T-helper 22 cell (primary cell): ENCODE measurements around the gene ZCWPW1.
"Not testable (repeated sequence)": the region's sequence is repeated elsewhere in the genome, so short reads cannot be mapped to it uniquely, and the experiment has no call there.

ENCODE experiments used
- DNase-seq: peaks from one replicate; pipeline ENCODE4 v3.0.0-alpha.2; 2020; ENCODE audit warnings: low read depth

Gene ZCWPW1

DNA sequence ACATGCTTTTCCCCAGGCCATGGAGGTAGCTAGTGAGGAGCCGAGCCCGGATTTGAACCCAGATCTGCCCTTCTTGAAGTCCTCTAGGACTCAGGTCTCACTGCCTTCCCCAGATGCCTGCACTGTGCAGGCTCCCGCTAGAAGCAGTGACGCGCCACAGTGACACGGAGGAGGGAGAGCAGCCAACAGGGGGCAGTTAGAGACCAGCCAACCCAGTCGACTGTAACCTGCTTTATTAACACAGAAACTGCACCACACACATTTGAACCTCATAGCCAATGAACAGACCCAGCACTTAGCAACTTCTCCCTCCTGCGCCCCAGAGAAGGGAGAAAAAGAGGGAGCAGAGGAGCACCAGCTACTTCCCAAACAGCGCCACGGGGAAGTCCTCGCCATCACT lies 27.8 kb downstream of the ZCWPW1 start:
- DNase-seq = no peak

DNA sequence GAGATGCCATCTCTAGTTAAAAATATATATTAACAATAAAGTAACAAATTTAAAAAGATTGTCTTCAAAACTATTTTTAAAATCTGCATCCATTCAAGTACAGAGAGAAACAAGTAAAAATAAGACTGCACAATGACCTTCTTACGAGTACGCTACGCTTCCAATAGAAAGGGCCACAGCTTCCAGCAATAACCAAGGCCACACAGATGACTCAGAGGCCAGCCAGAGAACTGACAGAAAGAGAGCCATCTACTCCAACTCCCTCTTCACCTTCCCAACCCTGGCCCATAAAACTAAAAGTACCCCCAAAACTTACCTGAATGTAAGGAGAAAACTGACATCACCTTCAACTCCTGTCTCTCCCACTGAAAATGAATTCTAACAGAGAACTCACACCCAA lies 28.5 kb downstream of the ZCWPW1 start:
- DNase-seq = no peak

DNA sequence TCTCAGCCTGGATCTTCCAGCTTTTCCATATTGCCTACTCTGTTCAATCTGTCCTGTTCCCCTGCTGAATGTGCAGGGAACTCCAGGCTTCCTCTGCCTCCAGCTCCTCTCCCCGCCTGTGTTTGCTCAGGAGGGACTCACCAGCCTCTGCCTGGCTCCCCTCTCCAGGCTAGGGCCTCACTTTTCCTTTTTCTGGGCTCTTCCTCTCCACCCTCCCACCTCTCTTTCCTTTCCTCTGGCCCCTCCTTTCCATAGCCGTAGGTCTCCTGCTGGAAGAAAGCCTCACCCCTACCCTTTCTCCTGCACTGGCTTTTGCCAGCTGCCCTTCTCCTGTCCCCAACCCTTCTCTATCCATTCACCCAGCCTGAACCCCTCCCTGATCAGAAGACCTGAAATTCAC lies 30.3 kb downstream of the ZCWPW1 start:
- DNase-seq = no peak

DNA sequence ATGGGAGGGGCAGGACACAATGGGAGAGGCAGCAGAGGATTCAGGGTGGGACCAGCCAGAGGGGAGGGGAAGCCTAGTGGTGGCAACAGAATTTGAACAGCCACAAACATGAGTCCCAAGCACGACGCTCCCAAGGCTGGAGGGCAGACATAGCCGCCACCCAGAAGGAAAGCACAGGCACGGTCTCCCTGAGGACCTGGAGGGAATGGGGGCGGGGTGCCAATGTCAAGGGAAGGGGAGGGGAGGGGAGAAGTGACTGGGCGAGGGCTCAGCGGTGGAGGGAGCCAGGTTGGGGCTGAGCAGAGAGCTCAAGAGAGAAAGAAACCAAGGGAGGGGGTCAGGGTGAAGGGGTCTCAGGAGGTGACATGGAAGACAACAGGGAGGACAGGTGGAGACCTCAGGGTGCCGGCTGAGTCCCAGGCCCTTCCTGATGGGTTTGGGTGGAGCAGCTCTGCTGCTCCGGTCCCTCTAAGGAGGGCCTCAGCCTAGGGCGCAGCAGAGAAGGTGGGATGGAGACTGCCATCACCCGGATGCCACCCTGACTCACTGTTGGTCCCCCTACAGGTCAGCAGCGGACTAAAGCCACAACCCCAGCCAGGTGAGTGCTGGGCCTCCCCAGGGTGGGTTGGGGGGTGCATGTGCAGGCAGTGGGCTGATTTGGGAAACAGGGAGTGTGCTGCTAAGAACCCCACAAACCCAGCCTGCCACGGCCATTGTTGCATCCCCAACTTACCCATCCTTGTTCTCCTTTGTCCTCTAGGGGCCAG lies 31.0 kb downstream of the ZCWPW1 start:
- DNase-seq = no peak

DNA sequence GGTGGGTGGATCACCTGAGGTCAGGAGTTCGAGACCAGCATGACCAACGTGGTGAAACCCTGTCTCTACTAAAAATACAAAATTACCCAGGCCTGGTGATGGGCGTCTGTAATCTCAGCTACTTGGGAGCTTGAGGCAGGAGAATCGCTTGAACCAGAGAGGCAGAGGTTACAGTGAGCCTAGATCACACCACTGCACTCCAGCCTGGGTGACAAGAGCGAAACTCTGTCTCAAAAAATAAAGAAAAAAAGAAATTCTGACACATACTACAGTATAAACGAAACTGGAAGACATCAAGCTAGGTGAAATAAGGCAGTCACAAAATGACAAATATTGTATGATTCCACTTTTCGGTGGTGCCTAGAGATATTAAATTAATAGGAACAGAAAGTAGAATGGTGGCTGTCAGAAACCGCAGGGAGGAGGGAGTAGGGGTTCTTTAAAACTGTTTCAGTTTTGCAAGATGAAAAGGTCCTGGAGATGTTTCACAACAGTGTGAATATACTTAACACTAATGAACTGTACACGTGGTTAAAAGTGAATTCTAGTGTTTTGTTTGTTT lies 32.0 kb downstream of the ZCWPW1 start:
- no peak for DNase-seq

DNA sequence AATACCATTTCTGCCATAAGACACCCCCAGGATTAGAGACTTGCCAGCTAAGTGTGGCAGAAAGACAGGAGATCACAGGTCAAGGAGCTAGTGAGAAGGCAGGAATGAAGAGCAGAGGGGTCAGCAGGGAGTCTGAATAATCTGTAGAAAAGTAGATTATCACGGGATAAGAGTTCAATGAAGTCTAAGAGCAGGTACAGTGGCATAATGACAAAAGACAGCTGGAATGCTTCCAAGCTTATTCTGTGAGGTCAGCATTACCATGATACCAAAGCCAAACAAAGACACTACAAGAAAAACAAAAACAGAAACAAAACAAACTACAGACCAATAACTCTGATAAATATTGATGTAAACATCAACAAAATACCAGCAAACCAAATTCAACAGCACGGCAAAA lies 34.4 kb downstream of the ZCWPW1 start:
- no peak for DNase-seq

DNA sequence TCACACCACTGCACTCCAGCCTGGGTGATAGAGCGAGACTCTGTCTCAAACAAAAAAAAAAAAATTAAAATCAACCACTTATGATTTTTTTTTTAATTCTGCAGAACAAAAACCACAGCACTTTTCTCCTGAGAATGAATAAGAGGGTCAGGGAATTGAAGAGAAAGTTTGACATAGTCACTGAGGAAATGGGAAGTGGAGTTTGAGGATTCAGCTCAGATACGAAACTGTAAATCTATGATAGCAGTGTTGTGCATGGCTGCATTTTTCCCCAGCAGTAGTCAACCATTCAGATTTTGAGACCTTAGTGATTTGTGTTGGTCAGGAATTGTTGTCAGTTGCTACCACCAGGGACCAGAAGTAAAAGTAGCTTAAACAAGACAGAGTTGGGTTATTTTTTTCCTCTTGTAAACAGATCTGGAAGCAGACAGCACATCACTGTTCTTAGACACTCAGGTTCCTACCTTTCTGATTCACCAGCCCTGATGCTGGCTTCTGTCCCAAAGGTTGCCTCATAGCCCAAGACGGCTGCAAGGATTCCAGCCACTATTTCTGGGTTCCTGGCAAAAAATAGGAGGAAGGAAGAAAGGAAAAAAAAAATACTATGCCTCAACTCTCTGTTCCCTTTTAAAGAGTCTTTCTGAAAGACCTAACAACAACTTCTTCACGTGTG lies 35.1 kb downstream of the ZCWPW1 start:
- DNase-seq = no peak

DNA sequence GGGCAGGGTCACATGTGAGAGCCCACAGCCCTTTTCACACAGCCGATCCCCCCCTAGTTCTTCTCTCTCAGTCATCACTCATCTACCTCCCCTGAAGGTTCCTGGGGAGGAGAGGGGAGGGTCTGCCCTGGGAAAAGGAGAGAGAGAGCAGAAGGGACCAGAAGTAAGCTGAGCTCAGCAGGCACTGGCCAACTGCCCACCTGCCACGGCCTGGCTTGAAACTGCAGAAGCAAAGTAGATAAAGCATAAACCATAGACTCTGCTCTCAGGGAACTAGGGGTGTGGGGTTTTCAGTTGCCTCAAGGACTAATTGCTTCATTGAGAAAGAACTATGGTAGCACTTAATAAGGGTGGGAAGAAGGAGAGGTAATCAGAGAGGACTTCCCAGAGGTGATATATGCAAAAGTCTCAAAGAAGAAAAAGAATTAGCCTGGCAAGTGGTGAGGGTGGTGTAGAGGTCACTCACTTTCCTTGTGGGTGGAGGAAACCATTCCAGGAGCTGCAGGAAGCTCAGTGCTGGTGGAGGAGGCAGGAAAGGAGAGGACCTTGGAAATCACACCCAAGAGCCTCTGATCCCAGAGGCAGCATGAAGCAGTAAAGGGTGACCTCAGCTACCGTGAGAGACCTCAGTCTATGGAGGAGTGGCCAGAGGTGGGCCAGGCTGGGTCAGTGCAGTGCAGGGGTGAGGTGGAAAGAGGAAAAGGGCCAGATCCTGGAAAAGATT lies 38.1 kb downstream of the ZCWPW1 start:
- DNase-seq = no peak

DNA sequence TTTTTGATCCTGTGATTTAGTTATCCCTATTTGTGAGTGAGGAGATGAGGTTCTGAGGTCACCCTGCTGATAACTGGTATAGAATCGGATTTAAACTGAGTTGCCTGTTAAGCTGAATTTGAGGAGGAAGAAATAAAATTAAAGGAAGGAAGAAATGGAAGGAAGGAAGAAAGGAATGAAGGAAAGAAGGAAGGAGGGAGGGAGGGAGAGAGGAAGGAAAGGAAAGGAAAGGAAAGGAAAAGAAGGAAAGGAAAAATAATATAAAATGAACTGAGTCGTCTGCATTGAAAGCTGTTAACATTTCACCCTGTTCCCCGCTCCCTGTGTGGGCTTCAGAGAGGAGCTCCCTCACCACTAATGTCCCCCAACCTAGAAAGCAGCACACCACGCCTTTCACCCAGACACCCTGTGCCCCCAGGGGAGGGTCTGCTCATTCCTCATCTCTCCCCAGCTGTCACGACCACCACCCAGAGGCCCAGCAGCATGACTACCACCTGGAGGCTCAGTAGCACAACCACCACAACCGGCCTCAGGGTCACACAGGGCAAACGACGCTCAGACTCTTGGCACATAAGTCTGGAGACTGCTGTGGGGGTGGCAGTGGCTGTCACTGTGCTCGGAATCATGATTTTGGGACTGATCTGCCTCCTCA lies 38.9 kb downstream of the ZCWPW1 start:
- no peak for DNase-seq

DNA sequence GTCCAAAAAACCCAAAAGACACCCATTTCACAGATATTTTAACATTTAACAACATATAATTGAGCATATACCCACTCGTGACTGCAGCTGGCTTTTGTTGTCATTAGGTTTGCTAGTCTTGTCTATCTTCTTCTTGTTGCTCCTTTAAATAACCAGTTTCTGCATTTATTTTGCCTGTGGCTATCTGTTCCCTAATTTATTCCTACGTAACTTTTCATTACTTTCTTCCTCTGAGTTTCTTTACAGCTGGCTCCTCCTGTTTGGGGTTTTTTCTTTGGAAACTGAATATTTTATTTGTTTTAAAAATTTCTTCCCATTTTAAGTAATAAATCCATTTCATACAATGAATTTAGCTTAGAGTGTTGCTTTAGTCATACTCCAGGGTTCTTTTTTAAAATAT lies 40.8 kb downstream of the ZCWPW1 start:
- no peak for DNase-seq

DNA sequence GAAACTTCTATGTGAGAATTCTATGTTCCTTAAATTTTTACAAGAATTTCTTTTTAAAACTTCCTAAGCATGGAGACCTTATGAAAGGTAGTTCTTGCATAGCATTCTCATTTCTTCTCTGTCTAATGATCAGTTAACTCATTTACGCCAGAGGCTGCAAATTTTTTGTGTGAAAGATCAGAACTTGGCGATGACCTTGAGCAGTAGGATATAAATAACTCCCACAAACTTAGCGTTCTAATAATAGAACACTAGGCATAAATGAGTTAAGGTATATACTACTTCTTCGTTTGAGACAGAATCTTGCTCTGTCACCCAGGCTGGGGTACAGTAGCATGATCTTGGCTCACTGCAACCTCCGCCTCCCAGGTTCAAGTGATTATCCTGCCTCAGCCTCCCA lies 41.6 kb downstream of the ZCWPW1 start:
- DNase-seq = no peak

DNA sequence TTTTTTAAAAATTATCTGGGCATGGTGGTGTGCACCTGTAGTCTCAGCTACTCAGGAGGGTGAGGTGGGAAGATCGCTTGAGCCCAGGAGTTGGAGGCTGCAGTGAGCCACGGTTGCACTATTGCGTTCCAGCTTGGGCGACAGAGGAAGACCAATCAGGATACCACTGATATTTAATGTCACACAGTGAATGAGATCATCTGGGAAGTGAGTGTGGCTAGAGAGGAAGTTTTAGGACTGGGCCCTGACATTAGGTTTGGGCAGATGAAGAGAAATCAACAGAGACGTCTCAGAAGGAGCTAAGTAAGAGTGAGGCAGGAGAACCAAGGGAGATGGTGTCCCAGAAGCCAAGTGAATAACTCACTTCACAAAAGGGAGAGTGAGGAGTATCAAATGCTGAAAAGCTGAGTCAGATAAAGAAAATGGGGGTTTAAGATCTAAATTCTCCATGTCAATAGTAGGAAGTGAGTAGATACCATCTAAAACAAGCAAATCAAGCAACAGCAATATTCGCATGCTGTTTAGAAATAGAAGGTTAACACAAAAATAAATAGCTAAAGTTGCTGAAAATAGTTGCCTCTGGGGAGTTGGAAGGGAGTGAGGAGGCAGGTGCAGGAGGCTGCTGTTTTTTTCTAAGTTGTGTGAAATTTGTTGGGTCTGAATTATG lies 43.7 kb downstream of the ZCWPW1 start:
- DNase-seq = no peak

DNA sequence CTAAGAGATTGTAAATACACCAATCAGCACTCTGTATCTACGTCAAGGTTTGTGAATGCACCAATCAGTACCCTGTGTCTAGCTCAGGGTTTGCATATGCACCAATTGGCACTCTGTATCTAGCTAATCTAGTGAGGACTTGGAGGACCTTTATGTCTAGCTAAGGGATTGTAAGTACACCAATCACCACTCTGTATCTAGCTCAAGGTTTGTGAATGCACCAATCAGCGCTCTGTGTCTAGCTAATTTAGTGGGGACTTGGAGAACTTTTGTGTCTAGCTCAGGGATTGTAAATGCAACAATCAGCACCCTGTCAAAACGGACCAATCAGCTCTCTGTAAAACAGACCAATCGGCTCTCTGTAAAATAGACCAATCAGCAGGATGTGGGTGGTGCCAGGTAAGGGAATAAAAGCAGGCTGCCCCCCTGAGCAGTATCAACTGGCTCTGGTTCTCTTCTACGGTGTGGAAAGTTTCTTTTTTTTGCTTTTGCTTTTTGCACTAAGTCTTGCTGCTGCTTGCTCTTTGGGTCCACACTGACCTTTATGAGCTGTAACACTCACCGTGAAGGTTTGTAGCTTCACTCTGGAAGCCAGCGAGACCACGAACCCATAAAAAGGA lies 46.2 kb downstream of the ZCWPW1 start:
- DNase-seq = not testable (repeated sequence)

DNA sequence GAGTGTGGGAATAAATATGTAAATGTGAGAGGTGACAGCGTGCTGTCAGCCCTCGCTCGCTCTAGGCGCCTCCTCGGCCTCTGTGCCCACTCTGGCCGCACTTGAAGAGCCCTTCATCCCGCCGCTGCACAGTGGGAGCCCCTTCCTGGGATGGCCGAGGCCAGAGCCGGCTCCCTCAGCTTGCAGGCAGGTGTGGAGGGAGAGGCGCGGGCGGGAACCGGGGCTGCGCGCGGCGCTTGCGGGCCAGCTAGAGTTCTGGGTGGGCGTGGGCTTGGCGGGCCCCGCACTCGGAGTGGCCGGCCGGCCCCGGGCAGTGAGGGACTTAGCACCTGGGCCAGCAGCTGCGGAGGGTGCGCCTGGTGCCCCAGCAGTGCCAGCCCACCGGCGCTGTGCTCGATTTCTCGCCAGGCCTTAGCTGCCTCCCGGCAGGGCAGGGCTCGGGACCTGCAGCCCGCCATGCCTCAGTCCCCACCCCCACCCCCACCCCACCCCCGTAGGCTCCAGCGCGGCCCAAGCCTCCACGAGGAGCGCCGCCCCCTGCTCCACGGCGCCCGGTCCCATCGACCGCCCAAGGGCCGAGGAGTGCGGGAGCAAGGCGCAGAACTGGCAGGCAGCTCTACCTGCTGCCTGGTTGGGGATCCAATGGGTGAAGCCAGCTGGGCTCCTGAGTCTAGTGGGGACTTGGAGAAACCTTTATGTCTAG lies 46.8 kb downstream of the ZCWPW1 start:
- not testable (repeated sequence) for DNase-seq

DNA sequence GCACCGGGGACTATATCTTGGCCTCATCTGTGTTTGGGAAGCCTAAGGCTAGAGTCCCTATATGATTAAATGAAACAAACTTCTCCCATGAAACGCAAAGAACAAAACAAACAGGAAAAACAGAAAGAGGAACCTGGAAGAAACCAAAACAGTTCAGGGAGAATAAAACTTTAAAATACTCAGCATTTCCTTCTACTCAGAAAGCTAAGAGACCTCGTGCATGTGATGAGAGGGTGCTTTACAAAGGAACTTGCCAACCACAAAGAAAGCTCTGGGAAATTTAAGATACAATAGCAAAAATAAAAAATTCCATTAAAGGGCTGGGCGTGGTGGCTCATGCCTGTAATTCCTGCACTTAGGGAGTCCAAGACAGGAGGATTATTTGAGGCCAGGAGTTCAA lies 48.3 kb downstream of the ZCWPW1 start:
- DNase-seq = no peak

DNA sequence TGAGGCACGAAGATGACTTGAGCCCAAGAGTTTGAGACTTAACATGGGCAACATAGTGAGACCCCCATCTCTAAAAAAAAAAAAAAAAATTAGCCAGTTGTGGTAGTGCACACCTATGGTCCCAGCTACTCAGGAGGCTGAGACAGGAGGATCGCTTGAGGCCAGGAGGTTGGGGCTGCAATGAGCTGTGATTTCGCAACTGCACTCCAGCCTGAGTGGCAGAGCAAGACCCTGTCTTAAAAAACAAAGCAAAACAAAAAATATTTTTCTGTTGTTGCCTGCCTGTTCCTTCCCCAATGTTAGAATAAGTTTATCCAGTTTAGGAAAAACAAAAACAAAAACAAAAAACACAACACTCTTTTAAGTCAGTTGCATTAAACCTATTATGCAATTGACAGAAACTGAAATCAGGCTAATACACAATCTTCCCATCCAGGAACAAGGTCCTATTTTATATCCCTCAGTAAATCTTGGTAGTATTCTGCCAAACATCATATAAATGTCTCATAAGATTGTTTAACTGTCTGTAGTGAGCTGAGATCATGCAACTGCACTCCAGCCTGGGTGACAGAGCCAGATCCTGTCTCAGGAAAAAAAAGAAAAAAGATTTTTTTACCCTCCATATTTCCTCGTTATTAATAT lies 50.3 kb downstream of the ZCWPW1 start:
- no peak for DNase-seq

DNA sequence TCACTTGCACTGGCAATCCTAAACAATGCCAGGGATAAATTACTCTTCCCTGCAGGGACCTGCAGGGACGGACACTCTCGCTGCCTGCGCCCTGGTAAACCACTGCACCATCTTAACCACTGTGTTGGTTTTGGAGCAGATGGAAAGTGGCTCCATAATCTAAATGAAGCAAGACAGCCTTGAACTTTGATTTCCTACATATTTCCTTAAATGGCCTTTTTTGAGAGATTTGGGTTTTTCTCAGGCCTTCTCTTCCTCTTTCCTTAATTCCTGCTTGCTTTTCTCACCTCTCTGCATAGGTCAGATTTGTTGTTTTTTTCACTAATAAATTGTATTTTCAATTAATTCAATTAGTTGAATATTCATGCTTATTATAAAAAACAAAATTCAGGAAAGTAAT lies 52.4 kb downstream of the ZCWPW1 start:
- DNase-seq = no peak

DNA sequence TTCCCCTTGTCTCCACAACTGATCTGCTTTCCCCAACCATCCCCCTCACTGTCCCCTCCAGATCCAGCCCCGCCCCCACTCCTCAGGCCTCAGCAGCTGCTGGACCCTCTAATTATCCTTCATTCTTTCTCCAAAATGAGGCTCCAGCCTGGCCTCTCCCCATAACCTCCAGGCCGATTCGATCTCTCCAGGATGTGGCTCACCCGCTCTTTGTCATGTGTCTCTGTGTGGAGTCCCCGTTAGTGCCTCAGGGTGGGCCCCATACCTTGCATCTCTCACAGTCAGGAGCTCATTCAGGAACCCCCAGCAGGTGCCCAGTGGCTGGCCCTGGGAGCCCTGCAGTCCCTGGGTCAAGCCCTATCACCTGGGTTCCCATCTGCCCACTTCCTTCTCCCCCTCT lies 53.9 kb downstream of the ZCWPW1 start:
- no peak for DNase-seq

DNA sequence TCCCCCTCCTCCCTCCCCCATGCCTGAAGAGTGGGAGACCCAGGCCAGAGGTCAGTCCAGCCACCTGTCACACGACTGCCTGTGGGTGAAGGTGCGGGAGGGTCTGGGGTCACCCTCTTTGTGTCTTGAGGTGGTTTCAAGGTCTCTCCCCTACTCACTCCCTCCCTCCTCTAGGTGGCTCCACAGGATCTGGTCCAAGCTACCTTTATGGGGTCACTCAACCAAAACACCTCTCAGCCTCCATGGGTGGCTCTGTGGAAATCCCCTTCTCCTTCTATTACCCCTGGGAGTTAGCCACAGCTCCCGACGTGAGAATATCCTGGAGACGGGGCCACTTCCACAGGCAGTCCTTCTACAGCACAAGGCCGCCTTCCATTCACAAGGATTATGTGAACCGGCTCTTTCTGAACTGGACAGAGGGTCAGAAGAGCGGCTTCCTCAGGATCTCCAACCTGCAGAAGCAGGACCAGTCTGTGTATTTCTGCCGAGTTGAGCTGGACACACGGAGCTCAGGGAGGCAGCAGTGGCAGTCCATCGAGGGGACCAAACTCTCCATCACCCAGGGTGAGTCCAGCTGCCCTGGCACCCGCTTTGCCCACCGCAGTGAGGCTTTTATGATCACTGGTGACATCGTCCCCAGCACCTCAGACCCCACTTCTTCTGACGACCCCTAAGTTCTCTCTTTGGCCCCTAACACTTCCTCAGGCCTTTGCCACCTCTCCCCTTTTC lies 54.5 kb downstream of the ZCWPW1 start:
- DNase-seq = not testable (repeated sequence)
